HepG2 (cell line): ENCODE data around the gene HTN1. TPM values are rescaled to one million over a fixed set of nuclear protein-coding genes. Genes with fewer than 3 reads are reported as not detected.

Experiments
- FOXP1 ChIP-seq, 2 experiments: fragments of 450-650 bp in 1 of 2; IDR thresholded peaks; 2 replicates each; pipeline ENCODE4 v1.6.1; 2017 to 2018; ENCODE audit warnings: antibody characterized with exemption in 1 of 2
- HOXD1 ChIP-seq: sonication (generic); formaldehyde crosslinking; IDR thresholded peaks from 2 replicates; pipeline ENCODE4 v1.5.0; 2020; ENCODE audit warnings: missing genetic modification reagents
- MATR3 ChIP-seq: sonication (generic); formaldehyde crosslinking; IDR thresholded peaks from 2 replicates; pipeline ENCODE4 v1.4.0; 2020; ENCODE audit warnings: missing genetic modification reagents
- MYPOP ChIP-seq: sonication (generic); formaldehyde crosslinking; IDR thresholded peaks from 2 replicates; pipeline ENCODE4 v1.8.1; 2023; ENCODE audit warnings: mild to moderate bottlenecking, moderate library complexity, missing genetic modification reagents
- NONO ChIP-seq, 2 experiments: fragments of 450-650 bp in 1 of 2; sonication (generic) in 1 of 2; formaldehyde crosslinking in 1 of 2; IDR thresholded peaks in 1 of 2; conservative IDR thresholded peaks in 1 of 2; 2 replicates each; pipeline versions ENCODE4 v1.6.1 to v1.8.0; 2017 to 2022; ENCODE audit warnings: mild to moderate bottlenecking in 1 of 2, missing genetic modification reagents in 1 of 2, moderate library complexity in 1 of 2
- PAX8 ChIP-seq: sonication (generic); formaldehyde crosslinking; IDR thresholded peaks from 2 replicates; pipeline ENCODE4 v1.8.0; 2022; ENCODE audit warnings: mild to moderate bottlenecking, missing genetic modification reagents, borderline replicate concordance
- SNAPC5 ChIP-seq: sonication (generic); formaldehyde crosslinking; IDR thresholded peaks from 2 replicates; pipeline ENCODE4 v1.8.1; 2023; ENCODE audit warnings: mild to moderate bottlenecking, missing genetic modification reagents, borderline replicate concordance
- TAF15 ChIP-seq: fragments of 200-400 bp; formaldehyde crosslinking; IDR thresholded peaks from one replicate; pipeline ENCODE4 v1.6.1; 2018; ENCODE audit warnings: mild to moderate bottlenecking, low read depth, low read length; ENCODE audit not compliant: poor library complexity, severe bottlenecking
- ZBTB21 ChIP-seq: sonication (generic); formaldehyde crosslinking; IDR thresholded peaks from 2 replicates; pipeline ENCODE4 v1.4.0; 2020; ENCODE audit warnings: missing genetic modification reagents
- ZHX2 ChIP-seq, 2 experiments: sonication (generic) in 1 of 2; formaldehyde crosslinking in 1 of 2; IDR thresholded peaks; 2 replicates each; pipeline versions ENCODE4 v1.6.1 to v1.9.0; 2014 to 2022; ENCODE audit warnings: antibody characterized with exemption in 1 of 2, borderline replicate concordance in 1 of 2, inconsistent platforms in 1 of 2, low read depth in 1 of 2, missing genetic modification reagents in 1 of 2
- ZNF772 ChIP-seq: sonication (generic); formaldehyde crosslinking; IDR thresholded peaks from 2 replicates; pipeline ENCODE4 v1.5.0; 2020; ENCODE audit warnings: mild to moderate bottlenecking, missing genetic modification reagents
- polyA plus RNA-seq, 8 experiments: library from polyadenylated mRNA; depleted of rRNA in 3 of 8; stranded (reverse) in 7 of 8; unstranded in 1 of 8; fragments of >200 nt; fragmentation: Illumina TruSeq in 4 of 8; extraction: Trizol in 4 of 8; gene quantifications; 2 replicates each; pipeline versions ENCODE4 v1.2.1 to v1.2.3, GENCODE V29; 2011 to 2016; ENCODE audit warnings: low read depth in 4 of 8, missing spikeins in 1 of 8, mixed read lengths in 1 of 8; ENCODE audit not compliant: insufficient read depth in 1 of 8
- total RNA-seq, 5 experiments: library from RNA; depleted of rRNA; stranded (reverse); fragments of >200 nt; fragmentation: Illumina TruSeq; extraction: Trizol; gene quantifications; 2 replicates each; pipeline ENCODE4 v1.2.3, GENCODE V29; 2016; ENCODE audit warnings: low read depth in 1 of 5
- TF ChIP-seq, protein P1 (sequence below): sonication (generic); formaldehyde crosslinking; IDR thresholded peaks from 2 replicates; pipeline ENCODE4 v1.4.0; 2020; ENCODE audit warnings: missing genetic modification reagents
- TF ChIP-seq, protein P2 (sequence below): IDR thresholded peaks from 2 replicates; pipeline ENCODE4 v1.6.1; 2016; ENCODE audit warnings: missing compliant biosample characterization, missing genetic modification reagents, borderline replicate concordance
- TF ChIP-seq, protein P3 (sequence below): sonication (generic); formaldehyde crosslinking; IDR thresholded peaks from 2 replicates; pipeline ENCODE4 v1.5.0; 2020; ENCODE audit warnings: mild to moderate bottlenecking, missing genetic modification reagents

The HTN1 gene
- total and polyA plus RNA-seq, 2 of the 13 experiments (the other 11 are each of a cell fraction or from before 2014, with no cell fraction given) = 0.21 TPM; not detected in 1

DNA sequence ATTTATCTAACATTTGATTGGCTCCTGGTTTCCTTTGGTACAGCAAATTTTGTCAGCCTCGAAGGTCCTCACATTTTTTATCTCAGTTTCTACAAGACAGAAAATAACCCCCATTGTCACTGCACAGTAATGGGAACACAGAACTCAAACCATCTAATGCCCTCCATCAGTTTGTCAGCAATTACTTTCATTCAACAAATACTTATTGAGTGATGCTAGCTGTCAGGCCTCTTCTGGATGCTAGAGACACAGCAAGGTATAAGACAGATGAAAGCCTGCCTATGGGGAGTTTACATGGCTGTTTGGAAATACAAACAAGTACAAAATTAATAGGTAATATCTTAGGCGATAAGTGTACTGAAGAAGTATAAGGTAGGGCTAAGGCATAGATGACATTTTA, 27.0 kb upstream of the HTN1 start (continued):
- no peak for TF ChIP-seq PAX8 (CRISPR knock-in tag)
- TF ChIP-seq ZBTB21 = no peak
- TF ChIP-seq, protein P1, sequence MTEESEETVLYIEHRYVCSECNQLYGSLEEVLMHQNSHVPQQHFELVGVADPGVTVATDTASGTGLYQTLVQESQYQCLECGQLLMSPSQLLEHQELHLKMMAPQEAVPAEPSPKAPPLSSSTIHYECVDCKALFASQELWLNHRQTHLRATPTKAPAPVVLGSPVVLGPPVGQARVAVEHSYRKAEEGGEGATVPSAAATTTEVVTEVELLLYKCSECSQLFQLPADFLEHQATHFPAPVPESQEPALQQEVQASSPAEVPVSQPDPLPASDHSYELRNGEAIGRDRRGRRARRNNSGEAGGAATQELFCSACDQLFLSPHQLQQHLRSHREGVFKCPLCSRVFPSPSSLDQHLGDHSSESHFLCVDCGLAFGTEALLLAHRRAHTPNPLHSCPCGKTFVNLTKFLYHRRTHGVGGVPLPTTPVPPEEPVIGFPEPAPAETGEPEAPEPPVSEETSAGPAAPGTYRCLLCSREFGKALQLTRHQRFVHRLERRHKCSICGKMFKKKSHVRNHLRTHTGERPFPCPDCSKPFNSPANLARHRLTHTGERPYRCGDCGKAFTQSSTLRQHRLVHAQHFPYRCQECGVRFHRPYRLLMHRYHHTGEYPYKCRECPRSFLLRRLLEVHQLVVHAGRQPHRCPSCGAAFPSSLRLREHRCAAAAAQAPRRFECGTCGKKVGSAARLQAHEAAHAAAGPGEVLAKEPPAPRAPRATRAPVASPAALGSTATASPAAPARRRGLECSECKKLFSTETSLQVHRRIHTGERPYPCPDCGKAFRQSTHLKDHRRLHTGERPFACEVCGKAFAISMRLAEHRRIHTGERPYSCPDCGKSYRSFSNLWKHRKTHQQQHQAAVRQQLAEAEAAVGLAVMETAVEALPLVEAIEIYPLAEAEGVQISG (CRISPR knock-in tag) = no peak
- TF ChIP-seq, protein P2, sequence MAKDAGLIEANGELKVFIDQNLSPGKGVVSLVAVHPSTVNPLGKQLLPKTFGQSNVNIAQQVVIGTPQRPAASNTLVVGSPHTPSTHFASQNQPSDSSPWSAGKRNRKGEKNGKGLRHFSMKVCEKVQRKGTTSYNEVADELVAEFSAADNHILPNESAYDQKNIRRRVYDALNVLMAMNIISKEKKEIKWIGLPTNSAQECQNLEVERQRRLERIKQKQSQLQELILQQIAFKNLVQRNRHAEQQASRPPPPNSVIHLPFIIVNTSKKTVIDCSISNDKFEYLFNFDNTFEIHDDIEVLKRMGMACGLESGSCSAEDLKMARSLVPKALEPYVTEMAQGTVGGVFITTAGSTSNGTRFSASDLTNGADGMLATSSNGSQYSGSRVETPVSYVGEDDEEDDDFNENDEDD (CRISPR knock-in tag) = no peak
- TF ChIP-seq NONO (IDR thresholded peaks at IDR 0.05) = no peak
- TF ChIP-seq NONO (CRISPR knock-in tag; conservative IDR thresholded peaks at IDR 0.05) = no peak
- TF ChIP-seq TAF15 = no peak
- TF ChIP-seq ZHX2 (IDR thresholded peaks at IDR 0.05; ENCODE audit: low read depth) = no peak
- TF ChIP-seq ZHX2 (CRISPR knock-in tag; IDR thresholded peaks at IDR 0.05; ENCODE audit: borderline replicate concordance) = no peak
- TF ChIP-seq ZNF772 (CRISPR knock-in tag) = no peak
- no peak for TF ChIP-seq FOXP1 (IDR thresholded peaks at IDR 0.05)
- no peak for TF ChIP-seq FOXP1 (CRISPR knock-in tag; IDR thresholded peaks at IDR 0.05)
- no peak for TF ChIP-seq HOXD1 (CRISPR knock-in tag)
- TF ChIP-seq, protein P3, sequence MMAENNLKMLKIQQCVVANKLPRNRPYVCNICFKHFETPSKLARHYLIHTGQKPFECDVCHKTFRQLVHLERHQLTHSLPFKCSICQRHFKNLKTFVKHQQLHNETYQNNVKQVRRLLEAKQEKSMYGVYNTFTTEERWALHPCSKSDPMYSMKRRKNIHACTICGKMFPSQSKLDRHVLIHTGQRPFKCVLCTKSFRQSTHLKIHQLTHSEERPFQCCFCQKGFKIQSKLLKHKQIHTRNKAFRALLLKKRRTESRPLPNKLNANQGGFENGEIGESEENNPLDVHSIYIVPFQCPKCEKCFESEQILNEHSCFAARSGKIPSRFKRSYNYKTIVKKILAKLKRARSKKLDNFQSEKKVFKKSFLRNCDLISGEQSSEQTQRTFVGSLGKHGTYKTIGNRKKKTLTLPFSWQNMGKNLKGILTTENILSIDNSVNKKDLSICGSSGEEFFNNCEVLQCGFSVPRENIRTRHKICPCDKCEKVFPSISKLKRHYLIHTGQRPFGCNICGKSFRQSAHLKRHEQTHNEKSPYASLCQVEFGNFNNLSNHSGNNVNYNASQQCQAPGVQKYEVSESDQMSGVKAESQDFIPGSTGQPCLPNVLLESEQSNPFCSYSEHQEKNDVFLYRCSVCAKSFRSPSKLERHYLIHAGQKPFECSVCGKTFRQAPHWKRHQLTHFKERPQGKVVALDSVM (CRISPR knock-in tag) = no peak
- TF ChIP-seq MYPOP (CRISPR knock-in tag) = no peak
- TF ChIP-seq SNAPC5 (CRISPR knock-in tag) = no peak
- no peak for TF ChIP-seq MATR3 (CRISPR knock-in tag)
